Stimulated activated CD4-positive, alpha-beta T cell treated with anti-CD3 and anti-CD28 coated beads, Interleukin-4, amount 100 ng/mL, for 48 hours (primary cell): ENCODE data around the gene ABTB1.

Experiments
- DNase-seq, 2 donors: peaks; one replicate each; pipeline ENCODE4 v3.0.0-alpha.2; 2020; ENCODE audit warnings: low read depth in 2 of 2

ABTB1 gene

GRCh38 chr3:127719369-127719768 is 46.6 kb downstream of the ABTB1 start:
- DNase-seq = no peak

DNA sequence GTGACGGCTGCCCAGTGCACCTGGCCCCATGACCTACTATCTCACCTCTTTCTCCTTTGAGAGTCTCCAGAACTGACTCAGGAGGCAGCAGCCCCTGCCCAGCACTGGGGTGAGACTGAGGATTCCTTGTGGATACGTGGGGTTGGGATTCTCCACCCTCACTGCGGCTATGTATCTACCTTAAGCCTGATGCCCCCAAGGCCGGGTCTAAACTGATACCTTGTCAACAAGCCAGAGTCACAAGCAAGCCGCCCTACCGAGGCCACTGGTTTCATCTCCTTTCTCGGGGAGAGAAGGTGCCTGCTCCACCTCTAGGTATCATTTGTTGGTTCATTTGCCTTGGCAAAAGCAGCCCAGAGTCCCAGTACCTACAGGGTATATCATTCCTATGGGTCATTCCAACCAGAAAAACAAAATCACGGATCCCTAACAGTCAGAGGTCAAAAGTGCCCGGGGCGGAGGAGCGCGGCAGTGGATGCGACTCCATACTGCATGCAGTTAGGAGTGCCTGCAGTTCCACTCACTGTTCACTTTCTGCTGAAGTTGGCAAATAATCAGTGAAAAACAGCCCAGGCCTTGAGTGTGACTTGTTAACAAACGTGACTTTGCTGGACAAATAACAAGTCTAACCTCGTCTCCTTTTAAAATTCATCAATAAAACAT is 47.5 kb downstream of the ABTB1 start:
- no peak for DNase-seq

GRCh38 chr3:127720985-127721935 is 48.5 kb downstream of the ABTB1 start:
- no peak for DNase-seq

GRCh38 chr3:127722091-127722784 is 49.5 kb downstream of the ABTB1 start:
- DNase-seq = no peak

GRCh38 chr3:127723011-127723567 is 50.3 kb downstream of the ABTB1 start:
- no peak for DNase-seq

DNA sequence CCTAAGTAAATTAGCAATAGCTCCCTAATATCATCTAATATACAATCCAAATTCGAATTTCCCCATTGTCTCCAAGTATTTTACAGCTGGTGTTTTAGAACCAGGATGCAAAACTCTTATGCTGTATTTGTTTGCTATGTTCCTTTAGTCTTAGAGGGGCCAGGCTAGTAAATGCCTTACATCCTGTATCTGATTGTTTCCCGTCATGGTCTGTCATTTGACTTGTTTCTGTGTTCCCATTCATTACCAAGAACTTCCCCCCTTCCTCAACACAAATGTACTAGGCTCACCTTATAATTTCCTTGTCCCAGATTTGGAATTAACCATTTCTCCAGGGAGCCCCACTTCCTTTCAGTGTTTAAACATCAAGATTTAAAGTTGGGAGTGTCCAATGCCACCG is 54.1 kb downstream of the ABTB1 start:
- DNase-seq = no peak

DNA sequence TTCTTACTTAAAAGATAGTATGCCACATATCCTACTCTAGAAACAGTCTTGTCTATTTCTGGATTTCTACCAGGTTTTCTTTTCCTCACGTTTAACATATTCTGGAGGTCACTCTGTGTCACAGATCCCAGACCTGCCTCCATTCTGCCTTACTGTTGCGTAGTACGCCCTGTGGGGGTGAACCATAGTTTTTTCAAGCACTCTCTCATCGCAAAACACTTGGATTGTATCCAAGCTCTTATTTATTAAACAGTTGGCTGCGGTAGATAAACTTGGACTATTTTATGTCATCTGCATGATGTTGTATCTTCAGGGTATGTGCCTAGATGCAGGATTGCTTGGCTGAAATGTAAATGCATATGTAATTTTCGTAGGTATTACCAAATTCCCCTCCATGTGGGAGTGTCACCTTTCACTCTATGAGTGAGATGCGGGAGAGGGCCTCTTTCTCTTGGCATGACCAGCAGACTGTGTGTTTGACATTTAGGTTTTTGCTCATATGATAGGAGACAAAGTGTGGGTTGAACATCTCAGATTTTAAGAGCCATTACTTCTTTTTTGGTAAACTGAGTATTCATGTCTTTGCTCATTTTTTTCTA is 55.8 kb downstream of the ABTB1 start:
- no peak for DNase-seq

GRCh38 chr3:127729556-127730056 is 56.9 kb downstream of the ABTB1 start:
- DNase-seq = no peak

- no peak for DNase-seq
Observed at GRCh38 chr3:127730171-127730570, 57.4 kb downstream of the ABTB1 start.
